Liver (tissue), 3 donors: ENCODE results near the gene WARS2.

Experiments
- EGR1 ChIP-seq, 2 donors: IDR thresholded peaks; 2 replicates each; pipeline ENCODE4 v1.6.1; 2016 to 2018; ENCODE audit warnings: antibody characterized with exemption in 2 of 2, low read depth in 2 of 2
- FOXA1 ChIP-seq: IDR thresholded peaks from 2 replicates; pipeline ENCODE4 v1.6.1; 2016; ENCODE audit warnings: antibody characterized with exemption
- GABPA ChIP-seq, 2 donors: IDR thresholded peaks in 1 of 2; conservative IDR thresholded peaks in 1 of 2; 2 replicates each; pipeline ENCODE4 v1.6.1; 2016; ENCODE audit warnings: antibody characterized with exemption in 2 of 2, mild to moderate bottlenecking in 1 of 2, moderate library complexity in 1 of 2
- JUND ChIP-seq, 2 donors: IDR thresholded peaks; 2 replicates each; pipeline ENCODE4 v1.6.1; 2016; ENCODE audit warnings: antibody characterized with exemption in 2 of 2
- RAD21 ChIP-seq, 2 donors: IDR thresholded peaks; 2 replicates each; pipeline ENCODE4 v1.6.1; 2016; ENCODE audit warnings: antibody characterized with exemption in 2 of 2, mild to moderate bottlenecking in 2 of 2
- SP1 ChIP-seq: IDR thresholded peaks from 2 replicates; pipeline ENCODE4 v1.6.1; 2018; ENCODE audit warnings: antibody characterized with exemption, mild to moderate bottlenecking
- TAF1 ChIP-seq: conservative IDR thresholded peaks from 2 replicates; pipeline ENCODE4 v1.6.1; 2016; ENCODE audit warnings: antibody characterized with exemption, mild to moderate bottlenecking
- YY1 ChIP-seq: IDR thresholded peaks from 2 replicates; pipeline ENCODE4 v1.6.1; 2016; ENCODE audit warnings: antibody characterized with exemption, mild to moderate bottlenecking
- TF ChIP-seq, protein P1 (sequence below): fragments of 150-350 bp; IDR thresholded peaks from 2 replicates; pipeline ENCODE4 v1.5.1; 2017; ENCODE audit warnings: improper control_type of control experiment, low read depth, low read length; ENCODE audit not compliant: missing input control
- TF ChIP-seq, protein P2 (sequence below): IDR thresholded peaks from 2 replicates; pipeline ENCODE4 v1.6.1; 2016; ENCODE audit warnings: antibody characterized with exemption
- TF ChIP-seq, protein P3 (sequence below): IDR thresholded peaks from 2 replicates; pipeline ENCODE4 v1.6.1; 2016; ENCODE audit warnings: antibody characterized with exemption
- TF ChIP-seq, protein P4 (sequence below): IDR thresholded peaks from 2 replicates; pipeline ENCODE4 v1.6.1; 2016; ENCODE audit warnings: antibody characterized with exemption
- TF ChIP-seq, protein P5 (sequence below): IDR thresholded peaks from 2 replicates; pipeline ENCODE4 v1.6.1; 2016; ENCODE audit warnings: antibody characterized with exemption, mild to moderate bottlenecking
- donor health status: healthy.
- donor health status: healthy.

DNA sequence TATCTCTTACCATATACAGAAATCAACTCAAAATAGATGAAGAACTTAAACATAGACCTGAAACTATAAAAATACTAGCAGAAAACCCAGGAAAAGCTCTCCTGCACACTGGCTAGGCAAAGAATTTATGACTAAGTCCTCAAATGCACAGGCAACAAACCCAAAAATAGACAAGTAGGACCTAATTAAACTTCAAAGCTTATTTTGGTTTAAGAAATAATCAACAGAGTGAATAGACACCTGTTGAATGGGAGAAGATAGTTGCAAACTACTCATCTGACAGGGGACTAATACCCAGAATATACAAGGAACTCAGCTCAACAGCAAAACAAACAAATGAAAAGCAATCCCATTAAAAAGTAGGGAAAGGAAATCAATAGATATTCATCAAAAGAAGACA lies 40.7 kb downstream of the WARS2 start:
- TF ChIP-seq, protein P1, sequence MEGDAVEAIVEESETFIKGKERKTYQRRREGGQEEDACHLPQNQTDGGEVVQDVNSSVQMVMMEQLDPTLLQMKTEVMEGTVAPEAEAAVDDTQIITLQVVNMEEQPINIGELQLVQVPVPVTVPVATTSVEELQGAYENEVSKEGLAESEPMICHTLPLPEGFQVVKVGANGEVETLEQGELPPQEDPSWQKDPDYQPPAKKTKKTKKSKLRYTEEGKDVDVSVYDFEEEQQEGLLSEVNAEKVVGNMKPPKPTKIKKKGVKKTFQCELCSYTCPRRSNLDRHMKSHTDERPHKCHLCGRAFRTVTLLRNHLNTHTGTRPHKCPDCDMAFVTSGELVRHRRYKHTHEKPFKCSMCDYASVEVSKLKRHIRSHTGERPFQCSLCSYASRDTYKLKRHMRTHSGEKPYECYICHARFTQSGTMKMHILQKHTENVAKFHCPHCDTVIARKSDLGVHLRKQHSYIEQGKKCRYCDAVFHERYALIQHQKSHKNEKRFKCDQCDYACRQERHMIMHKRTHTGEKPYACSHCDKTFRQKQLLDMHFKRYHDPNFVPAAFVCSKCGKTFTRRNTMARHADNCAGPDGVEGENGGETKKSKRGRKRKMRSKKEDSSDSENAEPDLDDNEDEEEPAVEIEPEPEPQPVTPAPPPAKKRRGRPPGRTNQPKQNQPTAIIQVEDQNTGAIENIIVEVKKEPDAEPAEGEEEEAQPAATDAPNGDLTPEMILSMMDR = no peak
- TF ChIP-seq SP1 (no peak), YY1 (no peak), TAF1 (no peak), FOXA1 (no peak), EGR1 (IDR thresholded peaks at IDR 0.05; ENCODE audit: low read depth in 2 of 2) (no peak), RAD21 (IDR thresholded peaks at IDR 0.05) (no peak), JUND (IDR thresholded peaks at IDR 0.05) (no peak), GABPA (IDR thresholded peaks at IDR 0.05 in 1 of 2, conservative IDR thresholded peaks at IDR 0.05 in 1 of 2) (no peak)
- TF ChIP-seq, protein P2, sequence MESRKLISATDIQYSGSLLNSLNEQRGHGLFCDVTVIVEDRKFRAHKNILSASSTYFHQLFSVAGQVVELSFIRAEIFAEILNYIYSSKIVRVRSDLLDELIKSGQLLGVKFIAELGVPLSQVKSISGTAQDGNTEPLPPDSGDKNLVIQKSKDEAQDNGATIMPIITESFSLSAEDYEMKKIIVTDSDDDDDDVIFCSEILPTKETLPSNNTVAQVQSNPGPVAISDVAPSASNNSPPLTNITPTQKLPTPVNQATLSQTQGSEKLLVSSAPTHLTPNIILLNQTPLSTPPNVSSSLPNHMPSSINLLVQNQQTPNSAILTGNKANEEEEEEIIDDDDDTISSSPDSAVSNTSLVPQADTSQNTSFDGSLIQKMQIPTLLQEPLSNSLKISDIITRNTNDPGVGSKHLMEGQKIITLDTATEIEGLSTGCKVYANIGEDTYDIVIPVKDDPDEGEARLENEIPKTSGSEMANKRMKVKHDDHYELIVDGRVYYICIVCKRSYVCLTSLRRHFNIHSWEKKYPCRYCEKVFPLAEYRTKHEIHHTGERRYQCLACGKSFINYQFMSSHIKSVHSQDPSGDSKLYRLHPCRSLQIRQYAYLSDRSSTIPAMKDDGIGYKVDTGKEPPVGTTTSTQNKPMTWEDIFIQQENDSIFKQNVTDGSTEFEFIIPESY = no peak
- TF ChIP-seq, protein P3, sequence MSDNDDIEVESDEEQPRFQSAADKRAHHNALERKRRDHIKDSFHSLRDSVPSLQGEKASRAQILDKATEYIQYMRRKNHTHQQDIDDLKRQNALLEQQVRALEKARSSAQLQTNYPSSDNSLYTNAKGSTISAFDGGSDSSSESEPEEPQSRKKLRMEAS = no peak
- TF ChIP-seq, protein P4, sequence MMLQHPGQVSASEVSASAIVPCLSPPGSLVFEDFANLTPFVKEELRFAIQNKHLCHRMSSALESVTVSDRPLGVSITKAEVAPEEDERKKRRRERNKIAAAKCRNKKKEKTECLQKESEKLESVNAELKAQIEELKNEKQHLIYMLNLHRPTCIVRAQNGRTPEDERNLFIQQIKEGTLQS = no peak
- TF ChIP-seq, protein P5, sequence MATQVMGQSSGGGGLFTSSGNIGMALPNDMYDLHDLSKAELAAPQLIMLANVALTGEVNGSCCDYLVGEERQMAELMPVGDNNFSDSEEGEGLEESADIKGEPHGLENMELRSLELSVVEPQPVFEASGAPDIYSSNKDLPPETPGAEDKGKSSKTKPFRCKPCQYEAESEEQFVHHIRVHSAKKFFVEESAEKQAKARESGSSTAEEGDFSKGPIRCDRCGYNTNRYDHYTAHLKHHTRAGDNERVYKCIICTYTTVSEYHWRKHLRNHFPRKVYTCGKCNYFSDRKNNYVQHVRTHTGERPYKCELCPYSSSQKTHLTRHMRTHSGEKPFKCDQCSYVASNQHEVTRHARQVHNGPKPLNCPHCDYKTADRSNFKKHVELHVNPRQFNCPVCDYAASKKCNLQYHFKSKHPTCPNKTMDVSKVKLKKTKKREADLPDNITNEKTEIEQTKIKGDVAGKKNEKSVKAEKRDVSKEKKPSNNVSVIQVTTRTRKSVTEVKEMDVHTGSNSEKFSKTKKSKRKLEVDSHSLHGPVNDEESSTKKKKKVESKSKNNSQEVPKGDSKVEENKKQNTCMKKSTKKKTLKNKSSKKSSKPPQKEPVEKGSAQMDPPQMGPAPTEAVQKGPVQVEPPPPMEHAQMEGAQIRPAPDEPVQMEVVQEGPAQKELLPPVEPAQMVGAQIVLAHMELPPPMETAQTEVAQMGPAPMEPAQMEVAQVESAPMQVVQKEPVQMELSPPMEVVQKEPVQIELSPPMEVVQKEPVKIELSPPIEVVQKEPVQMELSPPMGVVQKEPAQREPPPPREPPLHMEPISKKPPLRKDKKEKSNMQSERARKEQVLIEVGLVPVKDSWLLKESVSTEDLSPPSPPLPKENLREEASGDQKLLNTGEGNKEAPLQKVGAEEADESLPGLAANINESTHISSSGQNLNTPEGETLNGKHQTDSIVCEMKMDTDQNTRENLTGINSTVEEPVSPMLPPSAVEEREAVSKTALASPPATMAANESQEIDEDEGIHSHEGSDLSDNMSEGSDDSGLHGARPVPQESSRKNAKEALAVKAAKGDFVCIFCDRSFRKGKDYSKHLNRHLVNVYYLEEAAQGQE = no peak
